ENCODE results near the gene CAPN12.

DNA sequence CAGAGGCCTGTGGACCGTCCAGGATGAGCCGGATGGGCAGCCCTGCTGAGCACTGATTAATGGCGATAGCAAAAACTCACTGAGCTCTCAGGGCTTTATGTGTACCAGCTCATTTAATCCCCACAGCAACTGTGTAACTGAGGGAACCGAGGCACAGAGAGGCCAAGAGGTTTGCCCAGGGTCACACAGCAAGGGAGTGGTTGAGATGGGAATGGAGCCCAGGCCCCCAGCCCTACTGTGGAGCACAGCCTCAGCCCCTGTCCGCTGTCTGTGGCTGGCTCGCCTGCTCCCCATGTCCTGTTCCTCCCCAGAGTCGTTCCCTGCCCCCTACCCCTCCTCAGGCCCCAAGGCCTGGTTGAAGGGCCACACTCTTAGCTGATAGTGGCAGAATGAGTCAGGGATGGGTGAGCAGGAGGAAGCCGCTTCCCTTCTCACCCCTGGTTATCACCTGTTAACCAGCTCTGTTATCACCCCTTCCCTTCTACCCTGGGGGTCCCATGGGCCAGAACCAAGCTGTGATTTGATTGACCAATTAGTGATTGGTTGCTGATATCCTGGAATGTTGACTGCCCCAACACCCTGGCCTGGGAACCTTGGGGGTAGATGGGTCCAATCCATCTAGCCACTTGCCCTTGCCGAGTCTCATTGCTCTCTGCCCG, 21.2 kb downstream of the CAPN12 start:
- TF ChIP-seq, protein P1, sequence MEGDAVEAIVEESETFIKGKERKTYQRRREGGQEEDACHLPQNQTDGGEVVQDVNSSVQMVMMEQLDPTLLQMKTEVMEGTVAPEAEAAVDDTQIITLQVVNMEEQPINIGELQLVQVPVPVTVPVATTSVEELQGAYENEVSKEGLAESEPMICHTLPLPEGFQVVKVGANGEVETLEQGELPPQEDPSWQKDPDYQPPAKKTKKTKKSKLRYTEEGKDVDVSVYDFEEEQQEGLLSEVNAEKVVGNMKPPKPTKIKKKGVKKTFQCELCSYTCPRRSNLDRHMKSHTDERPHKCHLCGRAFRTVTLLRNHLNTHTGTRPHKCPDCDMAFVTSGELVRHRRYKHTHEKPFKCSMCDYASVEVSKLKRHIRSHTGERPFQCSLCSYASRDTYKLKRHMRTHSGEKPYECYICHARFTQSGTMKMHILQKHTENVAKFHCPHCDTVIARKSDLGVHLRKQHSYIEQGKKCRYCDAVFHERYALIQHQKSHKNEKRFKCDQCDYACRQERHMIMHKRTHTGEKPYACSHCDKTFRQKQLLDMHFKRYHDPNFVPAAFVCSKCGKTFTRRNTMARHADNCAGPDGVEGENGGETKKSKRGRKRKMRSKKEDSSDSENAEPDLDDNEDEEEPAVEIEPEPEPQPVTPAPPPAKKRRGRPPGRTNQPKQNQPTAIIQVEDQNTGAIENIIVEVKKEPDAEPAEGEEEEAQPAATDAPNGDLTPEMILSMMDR (conservative IDR thresholded peaks at IDR 0.05 in 1 of 2, IDR thresholded peaks at IDR 0.05 in 1 of 2; ENCODE audit: extremely low read depth in 1 of 2, insufficient read depth in 1 of 2, low read depth in 1 of 2, low read length in 2 of 2): no peak
- no peak for TF ChIP-seq EZH2 (IDR thresholded peaks at IDR 0.05; ENCODE audit: borderline replicate concordance, low read length)

Measured in mammary epithelial cell (primary cell).